ENCODE measurements around the gene ST6GALNAC6. TPM values are rescaled to one million over a fixed set of nuclear protein-coding genes. Genes with fewer than 3 reads are reported as not detected.

The ST6GALNAC6 gene
- total RNA-seq, 1 donor from 2014 or later: 14.3 TPM

DNA sequence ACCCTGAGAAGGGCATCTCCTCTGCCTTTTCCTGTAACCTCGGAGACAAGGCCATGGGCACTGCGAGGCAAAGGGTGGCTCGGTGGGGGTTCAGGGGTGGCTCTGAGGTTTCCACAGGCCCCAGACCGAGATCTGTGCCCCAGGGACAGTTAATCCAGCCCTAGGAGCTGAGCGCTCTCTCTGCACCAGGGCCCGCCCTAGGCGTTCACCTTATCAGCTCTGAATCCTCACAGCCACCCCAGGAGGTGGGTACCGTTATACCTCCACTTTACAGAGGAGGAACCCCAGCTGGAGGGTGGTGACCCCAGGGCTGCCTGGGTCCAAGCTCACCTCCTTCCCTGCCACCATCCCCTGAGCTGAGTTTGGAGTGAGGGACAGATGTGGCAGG lies 42.7 kb downstream of the ST6GALNAC6 start:
- Mint-ChIP-seq H3K4me1 (peaks cover 9% of the 10 kb centered on the region), H3K4me3 (no peak overlapping the region), H3K36me3 (no peaks in the 10 kb centered on the region), H3K9me3 (no peaks in the 10 kb centered on the region), H3K27me3 (ENCODE audit: insufficient read depth, low read depth) (peaks cover 5% of the 10 kb centered on the region), H3K27ac (no peak overlapping the region)
- no peak for TF ChIP-seq EZH2 (IDR thresholded peaks at IDR 0.05)
- TF ChIP-seq, protein P1, sequence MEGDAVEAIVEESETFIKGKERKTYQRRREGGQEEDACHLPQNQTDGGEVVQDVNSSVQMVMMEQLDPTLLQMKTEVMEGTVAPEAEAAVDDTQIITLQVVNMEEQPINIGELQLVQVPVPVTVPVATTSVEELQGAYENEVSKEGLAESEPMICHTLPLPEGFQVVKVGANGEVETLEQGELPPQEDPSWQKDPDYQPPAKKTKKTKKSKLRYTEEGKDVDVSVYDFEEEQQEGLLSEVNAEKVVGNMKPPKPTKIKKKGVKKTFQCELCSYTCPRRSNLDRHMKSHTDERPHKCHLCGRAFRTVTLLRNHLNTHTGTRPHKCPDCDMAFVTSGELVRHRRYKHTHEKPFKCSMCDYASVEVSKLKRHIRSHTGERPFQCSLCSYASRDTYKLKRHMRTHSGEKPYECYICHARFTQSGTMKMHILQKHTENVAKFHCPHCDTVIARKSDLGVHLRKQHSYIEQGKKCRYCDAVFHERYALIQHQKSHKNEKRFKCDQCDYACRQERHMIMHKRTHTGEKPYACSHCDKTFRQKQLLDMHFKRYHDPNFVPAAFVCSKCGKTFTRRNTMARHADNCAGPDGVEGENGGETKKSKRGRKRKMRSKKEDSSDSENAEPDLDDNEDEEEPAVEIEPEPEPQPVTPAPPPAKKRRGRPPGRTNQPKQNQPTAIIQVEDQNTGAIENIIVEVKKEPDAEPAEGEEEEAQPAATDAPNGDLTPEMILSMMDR (IDR thresholded peaks at IDR 0.05): no peak
- TF ChIP-seq EZH2phosphoT487 (IDR thresholded peaks at IDR 0.05): no peak
- no peak for DNase-seq (ENCODE audit: low spot score)
- H3K79me2 ChIP-seq (ENCODE audit: low read depth): no peaks in the 10 kb centered on the region
- no peak overlapping the region for H3K27ac ChIP-seq
- H4K20me1 ChIP-seq (ENCODE audit: low read depth): no peaks in the 10 kb centered on the region
- no peaks in the 10 kb centered on the region for H3K9me3 ChIP-seq (ENCODE audit: low read depth)
- H3K4me2 ChIP-seq: no peak overlapping the region
- H3K4me3 ChIP-seq: no peak overlapping the region
- no peak overlapping the region for H3K9ac ChIP-seq
- no peaks in the 10 kb centered on the region for H3K27me3 ChIP-seq
- H3K4me1 ChIP-seq: no peaks in the 10 kb centered on the region
- H3F3A ChIP-seq (ENCODE audit: low read depth): no peaks in the 10 kb centered on the region
- H3K36me3 ChIP-seq: no peaks in the 10 kb centered on the region
- no peak overlapping the region for H2AFZ ChIP-seq (replicated peaks)

DNA sequence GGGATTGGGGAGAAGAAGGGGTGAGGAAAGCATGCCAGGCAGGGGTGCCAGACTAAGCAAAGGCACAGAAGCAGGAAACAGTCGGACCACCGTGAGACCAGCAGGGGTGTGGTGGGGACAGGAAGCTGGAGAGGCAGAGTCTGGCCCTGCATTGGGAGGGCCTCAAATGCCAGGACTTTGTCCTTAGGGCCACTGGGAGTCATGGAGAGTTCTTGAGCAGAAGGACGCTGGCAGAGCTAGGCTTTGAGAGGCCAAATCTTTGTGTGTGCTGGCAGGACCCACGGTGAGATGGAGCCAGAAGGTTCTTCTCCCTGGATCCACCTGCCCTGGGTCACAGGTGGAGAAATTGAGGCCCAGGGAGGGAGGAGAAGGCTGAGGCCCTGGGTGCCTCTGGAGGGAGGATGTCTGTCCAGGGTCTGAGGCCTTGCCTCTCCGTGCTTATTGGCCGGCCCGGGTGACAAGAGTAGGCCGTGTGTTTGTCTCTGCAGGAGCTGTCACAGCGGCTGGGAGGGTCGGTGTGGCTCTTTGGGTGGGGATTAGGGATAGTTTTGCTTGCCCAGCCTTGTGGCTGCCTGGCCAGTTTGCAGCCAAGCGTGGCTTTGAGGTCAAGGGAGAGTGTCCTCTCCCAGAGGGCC lies 43.2 kb downstream of the ST6GALNAC6 start:
- Mint-ChIP-seq H3K9me3 (no peaks in the 10 kb centered on the region), H3K4me1 (peaks cover 9% of the 10 kb centered on the region), H3K36me3 (no peaks in the 10 kb centered on the region), H3K4me3 (peak overlapping the region; percentile 53), H3K27me3 (ENCODE audit: insufficient read depth, low read depth) (peaks cover 5% of the 10 kb centered on the region), H3K27ac (peak overlapping the region; percentile 44)
- Histone ChIP-seq H3K27ac (no peak overlapping the region), H3K4me2 (no peak overlapping the region), H3K36me3 (no peaks in the 10 kb centered on the region), H2AFZ (replicated peaks) (no peak overlapping the region), H3K27me3 (no peaks in the 10 kb centered on the region), H3K4me3 (no peak overlapping the region), H4K20me1 (ENCODE audit: low read depth) (no peaks in the 10 kb centered on the region), H3K79me2 (ENCODE audit: low read depth) (no peaks in the 10 kb centered on the region), H3K9me3 (ENCODE audit: low read depth) (no peaks in the 10 kb centered on the region), H3K9ac (no peak overlapping the region), H3K4me1 (no peaks in the 10 kb centered on the region), H3F3A (ENCODE audit: low read depth) (no peaks in the 10 kb centered on the region)
- TF ChIP-seq, protein P1 (IDR thresholded peaks at IDR 0.05): no peak
- TF ChIP-seq EZH2phosphoT487 (IDR thresholded peaks at IDR 0.05): no peak
- no peak for TF ChIP-seq EZH2 (IDR thresholded peaks at IDR 0.05)
- no peak for DNase-seq (ENCODE audit: low spot score)

DNA sequence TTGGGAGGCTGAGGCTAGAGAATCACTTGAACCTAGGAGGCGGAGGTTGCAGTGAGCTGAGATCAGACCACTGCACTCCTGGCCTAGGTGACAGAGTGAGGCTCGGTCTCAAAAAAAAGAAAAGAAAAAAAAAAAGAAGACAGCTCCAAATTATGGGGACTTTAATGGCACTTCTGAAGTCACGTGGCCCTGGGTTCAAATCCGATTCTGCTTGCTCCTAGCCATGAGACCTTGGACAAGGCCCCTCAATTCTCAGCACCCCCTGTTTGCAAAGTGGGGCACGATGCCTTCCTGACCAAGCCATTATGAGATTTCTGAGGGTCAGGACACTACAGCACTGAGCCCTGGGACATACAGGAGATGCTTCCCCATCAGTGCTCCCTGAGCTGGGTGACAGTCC lies 43.9 kb downstream of the ST6GALNAC6 start:
- Histone ChIP-seq H3K9me3 (ENCODE audit: low read depth) (no peaks in the 10 kb centered on the region), H3K27ac (no peak overlapping the region), H3K4me1 (no peaks in the 10 kb centered on the region), H3F3A (ENCODE audit: low read depth) (no peaks in the 10 kb centered on the region), H3K4me3 (no peak overlapping the region), H3K9ac (no peak overlapping the region), H3K79me2 (ENCODE audit: low read depth) (no peaks in the 10 kb centered on the region), H3K27me3 (no peaks in the 10 kb centered on the region), H2AFZ (replicated peaks) (no peak overlapping the region), H4K20me1 (ENCODE audit: low read depth) (no peaks in the 10 kb centered on the region), H3K4me2 (no peak overlapping the region), H3K36me3 (no peaks in the 10 kb centered on the region)
- peaks cover 9% of the 10 kb centered on the region for H3K4me1 Mint-ChIP-seq
- peaks cover 2% of the 10 kb centered on the region for H3K9me3 Mint-ChIP-seq
- no peak overlapping the region for H3K4me3 Mint-ChIP-seq
- no peak for DNase-seq (ENCODE audit: low spot score)
- no peak for TF ChIP-seq EZH2phosphoT487 (IDR thresholded peaks at IDR 0.05)
- TF ChIP-seq, protein P1 (IDR thresholded peaks at IDR 0.05): no peak
- no peak for TF ChIP-seq EZH2 (IDR thresholded peaks at IDR 0.05)
- H3K27ac Mint-ChIP-seq: peak overlapping the region; percentile 44
- H3K27me3 Mint-ChIP-seq (ENCODE audit: insufficient read depth, low read depth): peaks cover 6% of the 10 kb centered on the region
- H3K36me3 Mint-ChIP-seq: no peaks in the 10 kb centered on the region

Measured in neural progenitor cell (in vitro differentiated cells).